Measurements from ENCODE around the gene NALCN.

DNA sequence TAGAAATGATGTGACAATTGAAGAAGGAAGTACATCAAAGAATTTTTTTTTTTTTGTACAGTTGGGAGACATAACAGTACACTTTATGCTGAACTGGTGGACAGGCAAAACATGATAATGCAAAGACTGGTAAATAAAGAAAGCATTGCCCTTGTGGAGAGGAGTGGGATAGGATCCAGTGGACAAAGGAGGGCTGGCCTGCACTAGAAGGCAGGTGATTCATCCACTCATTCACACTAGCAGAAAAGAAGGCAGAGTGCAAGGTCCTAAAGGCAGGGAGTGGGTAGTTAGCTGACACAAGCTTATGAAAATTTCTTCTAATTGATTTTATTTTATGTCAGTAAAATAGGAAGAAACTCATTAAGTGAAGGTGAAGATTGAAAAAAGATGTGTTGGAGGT, 17.6 kb upstream of the NALCN start:
- TF ChIP-seq, protein P1, sequence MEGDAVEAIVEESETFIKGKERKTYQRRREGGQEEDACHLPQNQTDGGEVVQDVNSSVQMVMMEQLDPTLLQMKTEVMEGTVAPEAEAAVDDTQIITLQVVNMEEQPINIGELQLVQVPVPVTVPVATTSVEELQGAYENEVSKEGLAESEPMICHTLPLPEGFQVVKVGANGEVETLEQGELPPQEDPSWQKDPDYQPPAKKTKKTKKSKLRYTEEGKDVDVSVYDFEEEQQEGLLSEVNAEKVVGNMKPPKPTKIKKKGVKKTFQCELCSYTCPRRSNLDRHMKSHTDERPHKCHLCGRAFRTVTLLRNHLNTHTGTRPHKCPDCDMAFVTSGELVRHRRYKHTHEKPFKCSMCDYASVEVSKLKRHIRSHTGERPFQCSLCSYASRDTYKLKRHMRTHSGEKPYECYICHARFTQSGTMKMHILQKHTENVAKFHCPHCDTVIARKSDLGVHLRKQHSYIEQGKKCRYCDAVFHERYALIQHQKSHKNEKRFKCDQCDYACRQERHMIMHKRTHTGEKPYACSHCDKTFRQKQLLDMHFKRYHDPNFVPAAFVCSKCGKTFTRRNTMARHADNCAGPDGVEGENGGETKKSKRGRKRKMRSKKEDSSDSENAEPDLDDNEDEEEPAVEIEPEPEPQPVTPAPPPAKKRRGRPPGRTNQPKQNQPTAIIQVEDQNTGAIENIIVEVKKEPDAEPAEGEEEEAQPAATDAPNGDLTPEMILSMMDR (IDR thresholded peaks at IDR 0.05): no peak
- no peak for TF ChIP-seq EZH2 (IDR thresholded peaks at IDR 0.05; ENCODE audit: borderline replicate concordance, insufficient read depth, low read depth, low read length, poor library complexity, severe bottlenecking)

All from B cell (primary cell).